Brain pericyte (primary cell): ENCODE data around the gene NRXN3.

Experiments used
- DNase-seq: peaks from one replicate; pipeline ENCODE4 v3.0.0-alpha.2; 2012; ENCODE audit warnings: low read depth, low spot score

NRXN3 gene

GRCh38 chr14:78576437-78577166 lies 406.4 kb downstream of the NRXN3 start:
- DNase-seq: no peak

- DNase-seq: no peak
Measured at GRCh38 chr14:78581229-78581628, 411.1 kb downstream of the NRXN3 start.

- no peak for DNase-seq
Measured at GRCh38 chr14:78586681-78587080, 416.5 kb downstream of the NRXN3 start.

GRCh38 chr14:78588906-78589305 lies 418.7 kb downstream of the NRXN3 start:
- DNase-seq: no peak

- no peak for DNase-seq
Measured at GRCh38 chr14:78592616-78593219, 422.5 kb downstream of the NRXN3 start.

- DNase-seq: no peak
Measured at GRCh38 chr14:78593949-78594348, 423.8 kb downstream of the NRXN3 start.

- no peak for DNase-seq
Measured at GRCh38 chr14:78595797-78596196, 425.6 kb downstream of the NRXN3 start.

GRCh38 chr14:78598046-78598920 lies 428.1 kb downstream of the NRXN3 start:
- peak; percentile 8 for DNase-seq

GRCh38 chr14:78605025-78605762 lies 435.0 kb downstream of the NRXN3 start:
- DNase-seq: no peak

- no peak for DNase-seq
Measured at GRCh38 chr14:78605897-78606500, 435.8 kb downstream of the NRXN3 start.

GRCh38 chr14:78608998-78609787 lies 439.0 kb downstream of the NRXN3 start:
- DNase-seq: no peak

GRCh38 chr14:78610994-78611393 lies 440.8 kb downstream of the NRXN3 start:
- no peak for DNase-seq

GRCh38 chr14:78611796-78612571 lies 441.8 kb downstream of the NRXN3 start:
- DNase-seq: no peak

GRCh38 chr14:78612666-78613065 lies 442.5 kb downstream of the NRXN3 start:
- no peak for DNase-seq

GRCh38 chr14:78614593-78614992 lies 444.4 kb downstream of the NRXN3 start:
- no peak for DNase-seq

- no peak for DNase-seq
Measured at GRCh38 chr14:78617735-78618134, 447.6 kb downstream of the NRXN3 start.

GRCh38 chr14:78618368-78618767 lies 448.2 kb downstream of the NRXN3 start:
- no peak for DNase-seq

GRCh38 chr14:78627114-78627513 lies 456.9 kb downstream of the NRXN3 start:
- DNase-seq: no peak

GRCh38 chr14:78631551-78631950 lies 461.4 kb downstream of the NRXN3 start:
- no peak for DNase-seq

- DNase-seq: no peak
Measured at GRCh38 chr14:78633752-78634151, 463.6 kb downstream of the NRXN3 start.
